GM18505 (cell line): ENCODE measurements around the gene SPRR4.
"Not testable (repeated sequence)": the region's sequence is repeated elsewhere in the genome, so short reads cannot be mapped to it uniquely, and the experiment has no call there.

Experiments
- ATAC-seq: cut with Tn5 transposase; IDR thresholded peaks from one replicate; pipeline ENCODE4 v1.9.1; 2021; ENCODE audit not compliant: unreplicated experiment
- POLR2A ChIP-seq: IDR thresholded peaks from 4 replicates; pipeline ENCODE4 v1.6.1; 2011; ENCODE audit warnings: borderline replicate concordance; ENCODE audit not compliant: insufficient read depth, insufficient read length; ENCODE audit errors: extremely low read depth

SPRR4 gene

GRCh38 chr1:152983234-152983633 is 12.8 kb downstream of the SPRR4 start:
- TF ChIP-seq POLR2A: no peak
- no peak for ATAC-seq

- ATAC-seq: no peak
- TF ChIP-seq POLR2A: no peak
These were observed 13.3 kb downstream of the SPRR4 start, which contains the start of gene SPRR1A for GRCh38 chr1:152983743-152984142. Gene SPRR1A (plus strand): TSS chr1:152984081. CDS start chr1:152985231, 1,150 bp downstream.

GRCh38 chr1:152986578-152986977 is 16.1 kb downstream of the SPRR4 start:
- no peak for ATAC-seq
- no peak for TF ChIP-seq POLR2A

- no peak for ATAC-seq
- TF ChIP-seq POLR2A: no peak
These were observed 22.7 kb downstream of the SPRR4 start for GRCh38 chr1:152993186-152993585.

GRCh38 chr1:152995842-152996241 is 25.4 kb downstream of the SPRR4 start:
- TF ChIP-seq POLR2A: no peak
- ATAC-seq: no peak

GRCh38 chr1:152996633-152997400 is 26.4 kb downstream of the SPRR4 start:
- no peak for TF ChIP-seq POLR2A
- no peak for ATAC-seq

GRCh38 chr1:152997901-152998300 is 27.5 kb downstream of the SPRR4 start:
- ATAC-seq: no peak
- TF ChIP-seq POLR2A: no peak

GRCh38 chr1:152998476-152998875 is 28.0 kb downstream of the SPRR4 start:
- no peak for TF ChIP-seq POLR2A
- no peak for ATAC-seq

- no peak for TF ChIP-seq POLR2A
- no peak for ATAC-seq
These were observed 29.4 kb downstream of the SPRR4 start for GRCh38 chr1:152999818-153000217.

GRCh38 chr1:153000294-153000693 is 29.8 kb downstream of the SPRR4 start:
- ATAC-seq: no peak
- no peak for TF ChIP-seq POLR2A

GRCh38 chr1:153001382-153001781 is 30.9 kb downstream of the SPRR4 start, which contains the start of gene SPRR3:
Gene SPRR3 (plus strand): TSS chr1:153001749. CDS start chr1:153003021, 1,272 bp downstream.
- TF ChIP-seq POLR2A: no peak
- no peak for ATAC-seq

- not testable (repeated sequence) for ATAC-seq
These were observed 40.8 kb downstream of the SPRR4 start for GRCh38 chr1:153011235-153011758.

- not testable (repeated sequence) for ATAC-seq
These were observed 51.4 kb downstream of the SPRR4 start for GRCh38 chr1:153021829-153022228.
